ENCODE data around the gene RNASE8.

The RNASE8 gene

DNA sequence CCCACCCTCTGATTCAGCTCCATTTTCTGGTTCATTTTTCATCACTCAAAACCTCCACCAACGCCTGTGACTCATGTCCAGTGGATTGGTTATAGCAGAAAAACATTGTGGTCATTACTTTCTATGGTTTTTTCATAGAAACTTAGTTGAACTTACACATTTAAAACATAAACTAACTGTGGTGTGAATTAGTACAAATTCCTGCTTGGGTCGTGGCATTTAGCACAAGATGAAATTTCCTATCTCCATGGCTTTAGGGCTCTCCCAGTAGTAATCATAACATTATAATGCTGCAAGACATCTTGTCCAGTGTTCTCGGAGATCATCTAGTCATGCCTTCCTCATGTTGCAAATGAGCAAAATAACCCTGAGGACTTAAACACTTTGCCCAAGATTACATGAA, 8.3 kb upstream of the RNASE8 start:
- peaks cover 10% of the 10 kb centered on the region for H3K27me3 ChIP-seq
- H3K9me3 ChIP-seq, result no peaks in the 10 kb centered on the region
- H3K4me3 ChIP-seq (ENCODE audit: low read depth in 1 of 2, low read length in 1 of 2), result no peak overlapping the region
- H3K36me3 ChIP-seq, result no peaks in the 10 kb centered on the region
- no peaks in the 10 kb centered on the region for H3K4me1 ChIP-seq (ENCODE audit: control insufficient read depth in 1 of 2, insufficient read depth in 1 of 2, low read depth in 1 of 2, low read length in 1 of 2)
- TF ChIP-seq, protein P1, sequence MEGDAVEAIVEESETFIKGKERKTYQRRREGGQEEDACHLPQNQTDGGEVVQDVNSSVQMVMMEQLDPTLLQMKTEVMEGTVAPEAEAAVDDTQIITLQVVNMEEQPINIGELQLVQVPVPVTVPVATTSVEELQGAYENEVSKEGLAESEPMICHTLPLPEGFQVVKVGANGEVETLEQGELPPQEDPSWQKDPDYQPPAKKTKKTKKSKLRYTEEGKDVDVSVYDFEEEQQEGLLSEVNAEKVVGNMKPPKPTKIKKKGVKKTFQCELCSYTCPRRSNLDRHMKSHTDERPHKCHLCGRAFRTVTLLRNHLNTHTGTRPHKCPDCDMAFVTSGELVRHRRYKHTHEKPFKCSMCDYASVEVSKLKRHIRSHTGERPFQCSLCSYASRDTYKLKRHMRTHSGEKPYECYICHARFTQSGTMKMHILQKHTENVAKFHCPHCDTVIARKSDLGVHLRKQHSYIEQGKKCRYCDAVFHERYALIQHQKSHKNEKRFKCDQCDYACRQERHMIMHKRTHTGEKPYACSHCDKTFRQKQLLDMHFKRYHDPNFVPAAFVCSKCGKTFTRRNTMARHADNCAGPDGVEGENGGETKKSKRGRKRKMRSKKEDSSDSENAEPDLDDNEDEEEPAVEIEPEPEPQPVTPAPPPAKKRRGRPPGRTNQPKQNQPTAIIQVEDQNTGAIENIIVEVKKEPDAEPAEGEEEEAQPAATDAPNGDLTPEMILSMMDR (IDR thresholded peaks at IDR 0.05), result no peak
- no peak overlapping the region for H3K27ac ChIP-seq

DNA sequence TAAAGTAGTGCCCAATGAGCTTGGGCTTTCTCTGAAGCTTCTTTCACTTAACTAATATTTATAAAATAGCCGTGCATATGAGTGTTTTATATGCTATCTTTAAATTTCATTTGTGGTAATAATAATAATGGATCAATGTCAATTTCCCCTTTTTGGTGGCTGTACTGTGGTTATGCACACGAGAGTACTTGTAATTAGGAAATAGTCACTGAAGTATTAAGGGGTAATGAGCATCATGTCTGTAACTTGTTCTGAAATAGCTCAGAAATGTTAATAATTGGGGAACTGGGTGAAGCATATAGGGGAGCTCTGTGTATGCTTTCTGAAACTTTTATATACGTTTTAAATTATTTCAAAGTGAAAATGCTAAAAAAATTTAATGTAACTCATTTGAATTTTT, 7.0 kb upstream of the RNASE8 start:
- Histone ChIP-seq H3K9me3 (no peaks in the 10 kb centered on the region), H3K27me3 (no peaks in the 10 kb centered on the region), H3K4me1 (ENCODE audit: control insufficient read depth in 1 of 2, insufficient read depth in 1 of 2, low read depth in 1 of 2, low read length in 1 of 2) (no peaks in the 10 kb centered on the region), H3K27ac (no peak overlapping the region), H3K4me3 (ENCODE audit: low read depth in 1 of 2, low read length in 1 of 2) (no peak overlapping the region), H3K36me3 (no peaks in the 10 kb centered on the region)
- TF ChIP-seq, protein P1 (IDR thresholded peaks at IDR 0.05), result no peak

- H3K27ac ChIP-seq, result no peak overlapping the region
- no peaks in the 10 kb centered on the region for H3K27me3 ChIP-seq
- H3K9me3 ChIP-seq, result no peaks in the 10 kb centered on the region
- no peaks in the 10 kb centered on the region for H3K36me3 ChIP-seq
- no peak overlapping the region for H3K4me3 ChIP-seq (ENCODE audit: low read depth in 1 of 2, low read length in 1 of 2)
- no peaks in the 10 kb centered on the region for H3K4me1 ChIP-seq (ENCODE audit: control insufficient read depth in 1 of 2, insufficient read depth in 1 of 2, low read depth in 1 of 2, low read length in 1 of 2)
- TF ChIP-seq, protein P1 (IDR thresholded peaks at IDR 0.05), result no peak
Measured at GRCh38 chr14:21053184-21054122, 4.2 kb upstream of the RNASE8 start.

GRCh38 chr14:21054123-21054767, 3.4 kb upstream of the RNASE8 start:
- Histone ChIP-seq H3K36me3 (no peaks in the 10 kb centered on the region), H3K4me1 (ENCODE audit: control insufficient read depth in 1 of 2, insufficient read depth in 1 of 2, low read depth in 1 of 2, low read length in 1 of 2) (no peaks in the 10 kb centered on the region), H3K4me3 (ENCODE audit: low read depth in 1 of 2, low read length in 1 of 2) (no peak overlapping the region), H3K27me3 (no peaks in the 10 kb centered on the region), H3K9me3 (no peaks in the 10 kb centered on the region), H3K27ac (no peak overlapping the region)
- TF ChIP-seq, protein P1 (IDR thresholded peaks at IDR 0.05), result no peak

DNA sequence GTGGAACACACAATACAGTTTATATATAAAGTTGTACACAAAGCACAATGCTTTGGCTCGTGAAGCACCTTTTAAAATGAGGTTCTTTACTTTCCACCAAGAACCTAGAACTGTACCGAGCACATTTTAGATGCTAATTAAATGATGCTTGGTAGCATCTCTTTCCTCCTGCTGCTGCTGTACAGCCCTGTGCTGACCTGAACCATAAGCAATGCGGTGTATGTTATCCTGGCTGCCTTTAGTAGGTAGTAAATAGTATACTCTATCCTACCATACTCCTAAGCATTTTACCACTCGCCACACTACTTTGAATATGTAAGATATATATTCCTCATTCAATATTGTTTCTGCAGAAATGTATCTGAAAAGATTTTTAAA, 2.9 kb upstream of the RNASE8 start:
- H3K9me3 ChIP-seq, result no peaks in the 10 kb centered on the region
- TF ChIP-seq, protein P1 (IDR thresholded peaks at IDR 0.05), result no peak
- no peak overlapping the region for H3K4me3 ChIP-seq (ENCODE audit: low read depth in 1 of 2, low read length in 1 of 2)
- no peaks in the 10 kb centered on the region for H3K36me3 ChIP-seq
- H3K27me3 ChIP-seq, result peaks cover under 1% of the 10 kb centered on the region
- no peaks in the 10 kb centered on the region for H3K4me1 ChIP-seq (ENCODE audit: control insufficient read depth in 1 of 2, insufficient read depth in 1 of 2, low read depth in 1 of 2, low read length in 1 of 2)
- no peak overlapping the region for H3K27ac ChIP-seq

All from neutrophil (primary cell).